Mammary microvascular endothelial cell (primary cell): Measurements from ENCODE around the gene DBX1. TPM values are rescaled to one million over a fixed set of nuclear protein-coding genes. Genes with fewer than 3 reads are reported as not detected.

Experiments
- total RNA-seq: library from RNA; depleted of rRNA; stranded (reverse); fragments of >200 nt; gene quantifications from 2 replicates; pipeline ENCODE4 v1.2.3, GENCODE V29; 2015

DBX1 gene, protein sequence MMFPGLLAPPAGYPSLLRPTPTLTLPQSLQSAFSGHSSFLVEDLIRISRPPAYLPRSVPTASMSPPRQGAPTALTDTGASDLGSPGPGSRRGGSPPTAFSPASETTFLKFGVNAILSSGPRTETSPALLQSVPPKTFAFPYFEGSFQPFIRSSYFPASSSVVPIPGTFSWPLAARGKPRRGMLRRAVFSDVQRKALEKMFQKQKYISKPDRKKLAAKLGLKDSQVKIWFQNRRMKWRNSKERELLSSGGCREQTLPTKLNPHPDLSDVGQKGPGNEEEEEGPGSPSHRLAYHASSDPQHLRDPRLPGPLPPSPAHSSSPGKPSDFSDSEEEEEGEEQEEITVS
- total RNA-seq = not detected in 2 replicates

DNA sequence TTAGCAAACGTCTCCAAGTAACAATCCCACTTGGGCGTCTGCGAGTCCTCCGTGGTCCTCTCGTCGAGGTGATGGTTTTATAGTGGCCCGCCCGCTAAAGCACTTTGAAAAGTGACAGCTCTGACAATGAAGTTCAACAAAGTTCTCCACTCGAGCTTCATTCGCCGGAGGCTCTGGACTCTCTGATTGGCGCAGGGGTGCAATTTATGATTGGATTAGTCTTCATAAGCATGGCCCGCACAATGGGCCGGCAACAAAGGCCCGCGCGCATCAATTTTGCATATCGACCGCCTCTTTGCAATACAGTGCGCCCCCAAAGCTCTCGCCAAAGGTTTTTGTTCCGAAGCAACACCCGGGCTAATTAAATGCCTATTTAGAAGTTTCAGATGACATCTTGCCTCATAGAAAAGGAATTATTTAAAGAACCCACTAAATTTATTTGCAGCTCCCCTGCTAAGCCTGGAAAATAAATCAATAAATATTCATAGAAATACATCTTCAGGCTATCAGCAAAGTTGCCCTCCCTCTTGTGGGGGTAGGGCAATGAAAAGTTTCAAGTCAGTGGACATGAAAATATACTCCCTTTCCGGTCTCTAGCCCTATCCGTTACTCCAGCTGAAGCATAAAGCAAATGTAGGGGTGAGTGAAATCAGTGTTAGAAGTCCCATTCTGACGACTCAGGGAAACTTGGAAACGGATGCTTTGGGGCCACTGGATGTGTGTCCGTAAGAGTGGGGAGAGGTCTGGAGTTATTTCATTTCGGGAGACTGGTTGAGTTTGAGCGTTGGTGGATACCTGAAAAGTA is at the start of gene DBX1:
Gene DBX1 (minus strand): TSS at position 51 of the 805 bp plus-strand sequence. CDS start 151 bp downstream, outside the sequence.

Other genes starting within 250 kb of the DBX1 start
- 83.9 and 91.6 TPM in 2 replicates for gene HTATIP2, start 203.2 kb upstream of the DBX1 start, total RNA-seq
- gene PRMT3, start 227.2 kb upstream of the DBX1 start, total RNA-seq = 13.9 and 19.8 TPM in 2 replicates